ENCODE measurements around the gene SUPT4H1. TPM values are rescaled to one million over a fixed set of nuclear protein-coding genes. Genes with fewer than 3 reads are reported as not detected.

Gene SUPT4H1
- total RNA-seq, 1 donor from 2014 or later, result 55.2 TPM

DNA sequence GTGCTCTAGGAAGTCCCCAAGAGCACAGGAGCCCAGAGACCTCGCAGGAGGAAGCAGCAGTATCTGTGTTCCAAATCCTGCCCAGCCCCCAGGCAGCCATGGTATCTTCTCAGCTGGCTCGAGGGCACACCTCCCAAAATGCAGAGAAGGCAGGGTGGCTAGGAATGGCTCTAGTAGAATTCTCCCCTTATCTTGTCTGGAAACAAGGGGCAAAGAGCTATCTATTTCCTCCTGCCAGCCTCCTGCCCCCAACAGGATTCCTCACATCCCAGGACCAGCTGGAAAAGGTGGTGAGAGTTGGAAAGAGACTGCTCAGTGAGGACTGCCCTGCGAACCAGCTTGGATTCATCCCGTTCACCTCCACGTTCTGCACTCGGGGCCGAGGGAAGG is 14.8 kb downstream of the SUPT4H1 start:
- peaks cover 32% of the 10 kb centered on the region for H3K27me3 ChIP-seq (ENCODE audit: low read depth)
- no peak for TF ChIP-seq CTCF (IDR thresholded peaks at IDR 0.05; ENCODE audit: borderline replicate concordance)
- H3K4me3 ChIP-seq, result peak overlapping the region; percentile 24
- DNase-seq, result no peak
- H3K36me3 ChIP-seq, result no peaks in the 10 kb centered on the region
- no peaks in the 10 kb centered on the region for H3K9me3 ChIP-seq (replicated peaks)
- intact Hi-C loops (cut with micrococcal nuclease), result no loop called here
- peaks cover 16% of the 10 kb centered on the region for H3K4me1 ChIP-seq
- H3K27ac ChIP-seq (replicated peaks), result peak overlapping the region; percentile 67

GRCh38 chr17:58336456-58337209 is 15.4 kb downstream of the SUPT4H1 start:
- Histone ChIP-seq H3K36me3 (no peaks in the 10 kb centered on the region), H3K9me3 (replicated peaks) (no peaks in the 10 kb centered on the region), H3K4me3 (peak overlapping the region; percentile 24), H3K4me1 (peaks cover 16% of the 10 kb centered on the region), H3K27me3 (ENCODE audit: low read depth) (peaks cover 38% of the 10 kb centered on the region), H3K27ac (replicated peaks) (peak overlapping the region; percentile 67)
- no peak for TF ChIP-seq CTCF (IDR thresholded peaks at IDR 0.05; ENCODE audit: borderline replicate concordance)
- intact Hi-C loops (cut with micrococcal nuclease), result no loop called here
- DNase-seq, result no peak

GRCh38 chr17:58335779-58336455 is 16.1 kb downstream of the SUPT4H1 start:
- peaks cover 43% of the 10 kb centered on the region for H3K27me3 ChIP-seq (ENCODE audit: low read depth)
- peak overlapping the region; percentile 67 for H3K27ac ChIP-seq (replicated peaks)
- peaks cover 16% of the 10 kb centered on the region for H3K4me1 ChIP-seq
- intact Hi-C loops (cut with micrococcal nuclease), result no loop called here
- DNase-seq, result no peak
- H3K4me3 ChIP-seq, result no peak overlapping the region
- TF ChIP-seq CTCF (IDR thresholded peaks at IDR 0.05; ENCODE audit: borderline replicate concordance), result no peak
- no peaks in the 10 kb centered on the region for H3K36me3 ChIP-seq
- H3K9me3 ChIP-seq (replicated peaks), result no peaks in the 10 kb centered on the region

DNA sequence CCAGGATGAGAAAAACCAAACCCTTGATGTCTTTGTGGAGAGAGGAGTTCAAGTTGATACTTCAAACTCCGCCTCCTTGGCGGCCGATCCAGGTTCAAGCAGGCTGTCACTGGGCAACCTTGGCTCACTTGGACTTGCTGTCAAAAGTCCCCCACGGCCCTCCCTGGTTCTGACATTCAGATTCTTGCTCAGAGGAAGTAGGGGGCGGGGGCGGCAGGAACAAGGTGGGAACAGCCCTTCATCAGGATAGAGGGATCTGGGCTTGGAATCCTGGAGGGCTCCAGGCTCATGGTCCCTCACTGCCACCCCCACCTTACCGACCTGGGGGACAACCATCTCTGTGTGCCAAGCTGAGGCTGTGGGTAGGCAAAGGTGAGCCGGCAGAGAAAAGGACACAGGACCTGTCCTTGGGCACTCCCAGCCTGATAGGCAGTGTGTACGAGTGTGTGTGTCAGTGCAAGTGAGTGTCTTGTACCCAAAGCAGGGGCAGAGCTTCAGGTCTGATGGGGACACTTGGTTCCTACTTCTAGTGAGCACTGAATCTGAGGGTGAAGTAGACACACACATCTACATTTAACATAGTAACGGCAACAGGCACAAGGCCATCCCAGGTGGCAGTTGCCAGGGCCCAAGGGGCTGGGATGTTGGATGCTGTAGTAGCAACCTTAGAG is 16.8 kb downstream of the SUPT4H1 start:
- Histone ChIP-seq H3K27me3 (ENCODE audit: low read depth) (peaks cover 50% of the 10 kb centered on the region), H3K9me3 (replicated peaks) (no peaks in the 10 kb centered on the region), H3K4me3 (no peak overlapping the region), H3K27ac (replicated peaks) (peak overlapping the region; percentile 67), H3K4me1 (peaks cover 16% of the 10 kb centered on the region), H3K36me3 (no peaks in the 10 kb centered on the region)
- intact Hi-C loops (cut with micrococcal nuclease), result no loop called here
- DNase-seq, result no peak
- TF ChIP-seq CTCF (IDR thresholded peaks at IDR 0.05; ENCODE audit: borderline replicate concordance), result no peak

DNA sequence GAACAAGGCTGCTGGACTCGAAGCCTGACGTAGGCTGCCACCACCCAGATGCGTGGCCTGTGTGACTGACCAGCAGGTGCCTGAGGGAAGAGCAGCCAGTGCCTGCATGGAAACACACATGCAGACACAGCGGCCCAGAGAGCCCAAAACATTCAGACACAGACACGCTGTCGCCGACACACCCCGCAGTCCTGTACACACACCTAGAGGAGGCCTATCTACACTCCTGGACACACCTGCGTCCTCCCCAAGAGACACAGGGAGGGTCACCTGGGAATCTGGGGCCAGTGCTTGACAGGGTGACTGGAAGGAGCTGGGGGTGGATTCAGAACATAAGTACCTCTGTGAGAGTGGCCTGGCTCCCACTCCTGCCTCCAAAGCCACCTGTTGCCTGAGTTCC is 17.3 kb downstream of the SUPT4H1 start:
- Histone ChIP-seq H3K27ac (replicated peaks) (no peak overlapping the region), H3K4me3 (no peak overlapping the region), H3K36me3 (no peaks in the 10 kb centered on the region), H3K27me3 (ENCODE audit: low read depth) (peaks cover 54% of the 10 kb centered on the region), H3K9me3 (replicated peaks) (no peaks in the 10 kb centered on the region), H3K4me1 (peaks cover 16% of the 10 kb centered on the region)
- intact Hi-C loops (cut with micrococcal nuclease), result no loop called here
- DNase-seq, result no peak
- no peak for TF ChIP-seq CTCF (IDR thresholded peaks at IDR 0.05; ENCODE audit: borderline replicate concordance)
